ENCODE results near the gene ERF. TPM values are rescaled to one million over a fixed set of nuclear protein-coding genes. Genes with fewer than 3 reads are reported as not detected.
A peak's percentile ranks its signal among the peaks of the same experiment; 100 is the strongest.

The ERF gene
- total RNA-seq, 1 donor from 2014 or later = 48.1 TPM

GRCh38 chr19:42279155-42279901 lies 24.4 kb upstream of the ERF start:
- H3K4me1 Mint-ChIP-seq = peaks cover 49% of the 10 kb centered on the region
- POLR2A ChIA-PET = interaction anchor here (0.5 to 5.2 kb wide), 14 partner anchors 9 to 1478 kb away, joined by 3 to 68 read pairs (median 5); partner anchors contain the start of genes CIC, DEDD2, GSK3A and POU2F2
- CTCF ChIA-PET = interaction anchor here (0.6 to 2.9 kb wide), 22 partner anchors 9 to 198 kb away, joined by 3 to 29 read pairs (median 4); partner anchors contain the start of genes CIC, GSK3A and POU2F2
- H3K27ac Mint-ChIP-seq = peak overlapping the region; percentile 82
- H3K36me3 Mint-ChIP-seq (ENCODE audit: low read depth) = peaks cover 7% of the 10 kb centered on the region
- ATAC-seq (ENCODE audit: low read depth) = no peak
- peak overlapping the region; percentile 86 for H3K4me3 Mint-ChIP-seq
- intact Hi-C loops (cut with micrococcal nuclease) = no loop called here
- H3K27me3 Mint-ChIP-seq = no peaks in the 10 kb centered on the region
- no peaks in the 10 kb centered on the region for H3K9me3 Mint-ChIP-seq
- no peak for TF ChIP-seq CTCF (IDR thresholded peaks at IDR 0.05)
- DNase-seq = no peak

GRCh38 chr19:42278452-42279154 lies 23.7 kb upstream of the ERF start:
- ChIA-PET CTCF (interaction anchor here (1.3 to 2.9 kb wide), 7 partner anchors 18 to 170 kb away, joined by 3 to 29 read pairs (median 10); partner anchors contain the start of genes GSK3A and POU2F2), POLR2A (interaction anchor here (1.1 to 5.2 kb wide), 7 partner anchors 9 to 165 kb away, joined by 3 to 68 read pairs (median 15); partner anchors contain the start of genes CIC, GSK3A, POU2F2 and ZNF526)
- Mint-ChIP-seq H3K27me3 (no peaks in the 10 kb centered on the region), H3K36me3 (ENCODE audit: low read depth) (peaks cover 12% of the 10 kb centered on the region), H3K4me1 (peaks cover 49% of the 10 kb centered on the region), H3K9me3 (no peaks in the 10 kb centered on the region), H3K27ac (peak overlapping the region; percentile 82), H3K4me3 (peak overlapping the region; percentile 86)
- intact Hi-C loops (cut with micrococcal nuclease) = no loop called here
- no peak for DNase-seq
- no peak for ATAC-seq (ENCODE audit: low read depth)
- no peak for TF ChIP-seq CTCF (IDR thresholded peaks at IDR 0.05)

- intact Hi-C loops (cut with micrococcal nuclease) = no loop called here
- H3K27me3 Mint-ChIP-seq = no peaks in the 10 kb centered on the region
- peaks cover 18% of the 10 kb centered on the region for H3K36me3 Mint-ChIP-seq (ENCODE audit: low read depth)
- CTCF ChIA-PET = interaction anchor here (2.0 to 2.9 kb wide), 4 partner anchors 32 to 146 kb away, joined by 7 to 29 read pairs (median 26); partner anchors contain the start of genes GSK3A and POU2F2
- DNase-seq = no peak
- TF ChIP-seq CTCF (IDR thresholded peaks at IDR 0.05) = no peak
- H3K4me3 Mint-ChIP-seq = no peak overlapping the region
- H3K4me1 Mint-ChIP-seq = peaks cover 49% of the 10 kb centered on the region
- no peaks in the 10 kb centered on the region for H3K9me3 Mint-ChIP-seq
- no peak overlapping the region for H3K27ac Mint-ChIP-seq
- no peak for ATAC-seq (ENCODE audit: low read depth)
- POLR2A ChIA-PET = interaction anchor here (0.7 to 2.0 kb wide), 2 partner anchors 9 to 58 kb away, joined by 3 to 5 read pairs; partner anchors contain the start of genes CIC and ZNF526
These were observed 23.0 kb upstream of the ERF start for GRCh38 chr19:42277821-42278451.

GRCh38 chr19:42276821-42277220 lies 21.9 kb upstream of the ERF start:
- H3K4me1 Mint-ChIP-seq = peaks cover 40% of the 10 kb centered on the region
- POLR2A ChIA-PET = interaction anchor here (0.6 to 0.8 kb wide), 2 partner anchors 24 to 62 kb away, joined by 3 to 7 read pairs; no protein-coding TSS in a partner anchor
- CTCF ChIA-PET = no interaction called here
- no peak for ATAC-seq (ENCODE audit: low read depth)
- intact Hi-C loops (cut with micrococcal nuclease) = no loop called here
- peaks cover 18% of the 10 kb centered on the region for H3K36me3 Mint-ChIP-seq (ENCODE audit: low read depth)
- no peaks in the 10 kb centered on the region for H3K27me3 Mint-ChIP-seq
- H3K4me3 Mint-ChIP-seq = no peak overlapping the region
- H3K9me3 Mint-ChIP-seq = no peaks in the 10 kb centered on the region
- DNase-seq = no peak
- no peak overlapping the region for H3K27ac Mint-ChIP-seq
- TF ChIP-seq CTCF (IDR thresholded peaks at IDR 0.05) = no peak

Data from activated B cell treated with CpG ODN at 0.5 μM for 24 hours (primary cell).